ENCODE measurements around the gene DPCD. TPM values are rescaled to one million over a fixed set of nuclear protein-coding genes. Genes with fewer than 3 reads are reported as not detected.

The DPCD gene
- total RNA-seq, 1 donor = 36.2 TPM

DNA sequence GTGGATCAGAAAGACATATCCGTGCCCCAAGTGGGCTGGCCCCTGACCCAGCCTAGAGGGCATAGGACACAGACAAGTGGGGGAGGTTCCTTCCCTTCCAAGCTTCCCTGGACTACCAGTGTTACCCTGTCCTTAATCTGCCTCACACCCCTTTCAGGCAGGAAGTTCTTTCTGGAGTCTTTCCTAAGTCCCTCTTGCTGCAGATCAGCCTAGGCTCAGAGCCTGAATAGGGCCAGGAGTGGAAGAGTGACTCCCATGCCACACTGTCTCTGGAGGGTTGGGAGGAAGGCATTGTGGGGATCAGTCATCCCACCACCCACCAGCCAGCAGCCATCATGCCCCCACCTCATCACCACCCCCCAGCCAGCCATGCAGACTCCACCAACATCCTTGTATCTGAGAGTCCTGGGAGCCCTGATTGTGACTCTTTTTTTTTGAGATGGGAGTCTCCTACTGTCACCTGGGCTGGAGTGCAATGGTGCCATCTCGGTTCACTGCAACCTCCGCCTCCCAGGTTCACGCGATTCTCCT lies 22.7 kb upstream of the DPCD start:
- H3K79me2 ChIP-seq (ENCODE audit: insufficient read depth, low read length) = no peaks in the 10 kb centered on the region
- no peak overlapping the region for H3K4me2 ChIP-seq (ENCODE audit: insufficient read depth, low read length)
- peaks cover 55% of the 10 kb centered on the region for H3K27me3 ChIP-seq (ENCODE audit: insufficient read depth, low read length)
- TF ChIP-seq, protein P1, sequence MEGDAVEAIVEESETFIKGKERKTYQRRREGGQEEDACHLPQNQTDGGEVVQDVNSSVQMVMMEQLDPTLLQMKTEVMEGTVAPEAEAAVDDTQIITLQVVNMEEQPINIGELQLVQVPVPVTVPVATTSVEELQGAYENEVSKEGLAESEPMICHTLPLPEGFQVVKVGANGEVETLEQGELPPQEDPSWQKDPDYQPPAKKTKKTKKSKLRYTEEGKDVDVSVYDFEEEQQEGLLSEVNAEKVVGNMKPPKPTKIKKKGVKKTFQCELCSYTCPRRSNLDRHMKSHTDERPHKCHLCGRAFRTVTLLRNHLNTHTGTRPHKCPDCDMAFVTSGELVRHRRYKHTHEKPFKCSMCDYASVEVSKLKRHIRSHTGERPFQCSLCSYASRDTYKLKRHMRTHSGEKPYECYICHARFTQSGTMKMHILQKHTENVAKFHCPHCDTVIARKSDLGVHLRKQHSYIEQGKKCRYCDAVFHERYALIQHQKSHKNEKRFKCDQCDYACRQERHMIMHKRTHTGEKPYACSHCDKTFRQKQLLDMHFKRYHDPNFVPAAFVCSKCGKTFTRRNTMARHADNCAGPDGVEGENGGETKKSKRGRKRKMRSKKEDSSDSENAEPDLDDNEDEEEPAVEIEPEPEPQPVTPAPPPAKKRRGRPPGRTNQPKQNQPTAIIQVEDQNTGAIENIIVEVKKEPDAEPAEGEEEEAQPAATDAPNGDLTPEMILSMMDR (IDR thresholded peaks at IDR 0.05; ENCODE audit: extremely low read depth, low read depth, low read length) = no peak
- H3K9me3 ChIP-seq (ENCODE audit: low read depth, low read length) = no peaks in the 10 kb centered on the region
- peaks cover 5% of the 10 kb centered on the region for H3K4me1 ChIP-seq (ENCODE audit: insufficient read depth, low read length)
- no peak overlapping the region for H3K27ac ChIP-seq (ENCODE audit: low read depth, low read length)
- H2AFZ ChIP-seq (ENCODE audit: low read length) = no peak overlapping the region
- H3K36me3 ChIP-seq (ENCODE audit: insufficient read depth, low read length) = no peaks in the 10 kb centered on the region
- DNase-seq (ENCODE audit: insufficient read length, low spot score, missing footprints) = no peak
- H4K20me1 ChIP-seq (ENCODE audit: insufficient read depth, low read length) = no peaks in the 10 kb centered on the region
- no peak overlapping the region for H3K4me3 ChIP-seq (ENCODE audit: insufficient read depth, low read length)

DNA sequence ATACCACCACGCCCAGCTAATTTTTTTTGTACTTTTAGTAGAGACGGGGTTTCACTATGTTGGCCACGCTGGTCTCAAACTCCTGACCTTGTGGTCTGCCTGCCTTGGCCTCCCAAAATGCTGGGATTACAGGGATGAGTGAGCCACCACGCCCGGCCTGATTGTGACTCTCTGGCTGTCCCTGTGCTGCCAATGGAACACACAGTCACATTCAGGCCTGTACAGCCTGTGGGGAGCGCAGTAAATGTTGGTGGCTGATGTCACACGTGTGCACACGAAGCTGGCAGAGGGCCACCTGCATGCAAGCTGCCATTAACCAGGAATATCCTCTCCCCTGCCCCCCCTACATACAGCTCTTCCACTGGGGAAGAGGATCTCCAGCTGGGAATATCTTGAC lies 22.2 kb upstream of the DPCD start:
- H3K79me2 ChIP-seq (ENCODE audit: insufficient read depth, low read length) = no peaks in the 10 kb centered on the region
- H2AFZ ChIP-seq (ENCODE audit: low read length) = no peak overlapping the region
- no peak for DNase-seq (ENCODE audit: insufficient read length, low spot score, missing footprints)
- H3K9me3 ChIP-seq (ENCODE audit: low read depth, low read length) = no peaks in the 10 kb centered on the region
- H3K4me1 ChIP-seq (ENCODE audit: insufficient read depth, low read length) = peaks cover 9% of the 10 kb centered on the region
- no peaks in the 10 kb centered on the region for H3K36me3 ChIP-seq (ENCODE audit: insufficient read depth, low read length)
- H3K4me2 ChIP-seq (ENCODE audit: insufficient read depth, low read length) = peak overlapping the region; percentile 58
- no peak overlapping the region for H3K27ac ChIP-seq (ENCODE audit: low read depth, low read length)
- peaks cover 55% of the 10 kb centered on the region for H3K27me3 ChIP-seq (ENCODE audit: insufficient read depth, low read length)
- H3K4me3 ChIP-seq (ENCODE audit: insufficient read depth, low read length) = no peak overlapping the region
- no peaks in the 10 kb centered on the region for H4K20me1 ChIP-seq (ENCODE audit: insufficient read depth, low read length)
- TF ChIP-seq, protein P1 (IDR thresholded peaks at IDR 0.05; ENCODE audit: extremely low read depth, low read depth, low read length) = no peak

DNA sequence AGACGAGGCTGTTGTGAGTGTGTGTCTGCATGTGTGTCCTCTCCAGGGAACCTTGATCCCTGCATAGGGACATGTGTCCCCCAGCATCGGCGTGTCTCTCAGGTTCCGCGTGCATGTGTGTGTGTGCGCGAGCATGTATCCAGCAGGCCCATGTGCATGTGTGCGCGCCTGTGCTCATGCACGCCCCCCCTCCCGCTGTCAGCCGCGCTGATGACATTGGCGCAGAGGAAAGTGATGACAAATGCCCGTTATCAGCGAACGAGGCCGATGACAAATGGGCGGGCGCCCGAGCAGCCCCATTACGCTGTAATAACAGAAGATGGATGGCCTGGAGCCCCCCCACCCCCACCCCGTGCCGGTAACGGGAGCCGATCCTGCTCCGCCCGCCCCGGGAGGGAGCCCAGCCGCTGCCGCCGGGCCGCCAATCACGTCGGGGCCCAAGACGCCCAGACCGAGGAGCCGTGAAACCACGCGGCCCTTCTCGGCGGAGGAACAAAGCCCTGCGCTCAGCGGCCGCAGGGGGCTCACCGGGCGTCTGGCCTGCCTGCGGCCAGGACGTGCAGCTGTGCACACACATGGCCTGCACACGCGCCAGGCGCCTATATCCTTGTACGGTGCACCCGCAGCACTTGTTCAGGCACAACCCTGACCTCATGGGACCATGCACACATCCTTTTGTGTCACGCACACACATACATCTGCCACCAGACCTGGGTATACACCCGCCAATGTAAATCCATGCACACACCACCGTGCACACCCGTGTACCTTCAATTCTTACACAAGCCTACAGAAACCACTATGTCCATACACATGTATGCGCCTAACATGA lies 21.6 kb upstream of the DPCD start:
- Histone ChIP-seq H4K20me1 (ENCODE audit: insufficient read depth, low read length) (no peaks in the 10 kb centered on the region), H3K27me3 (ENCODE audit: insufficient read depth, low read length) (peaks cover 55% of the 10 kb centered on the region), H3K4me3 (ENCODE audit: insufficient read depth, low read length) (peak overlapping the region; percentile 22), H3K27ac (ENCODE audit: low read depth, low read length) (no peak overlapping the region), H3K36me3 (ENCODE audit: insufficient read depth, low read length) (no peaks in the 10 kb centered on the region), H3K4me2 (ENCODE audit: insufficient read depth, low read length) (peak overlapping the region; percentile 58), H3K79me2 (ENCODE audit: insufficient read depth, low read length) (no peaks in the 10 kb centered on the region), H3K4me1 (ENCODE audit: insufficient read depth, low read length) (peaks cover 9% of the 10 kb centered on the region), H2AFZ (ENCODE audit: low read length) (no peak overlapping the region), H3K9me3 (ENCODE audit: low read depth, low read length) (no peaks in the 10 kb centered on the region)
- TF ChIP-seq, protein P1 (IDR thresholded peaks at IDR 0.05; ENCODE audit: extremely low read depth, low read depth, low read length) = no peak
- peak; percentile 94 for DNase-seq (ENCODE audit: insufficient read length, low spot score, missing footprints)

Measured in osteoblast (primary cell).